ENCODE results near the gene CLIC5.

Gene CLIC5

DNA sequence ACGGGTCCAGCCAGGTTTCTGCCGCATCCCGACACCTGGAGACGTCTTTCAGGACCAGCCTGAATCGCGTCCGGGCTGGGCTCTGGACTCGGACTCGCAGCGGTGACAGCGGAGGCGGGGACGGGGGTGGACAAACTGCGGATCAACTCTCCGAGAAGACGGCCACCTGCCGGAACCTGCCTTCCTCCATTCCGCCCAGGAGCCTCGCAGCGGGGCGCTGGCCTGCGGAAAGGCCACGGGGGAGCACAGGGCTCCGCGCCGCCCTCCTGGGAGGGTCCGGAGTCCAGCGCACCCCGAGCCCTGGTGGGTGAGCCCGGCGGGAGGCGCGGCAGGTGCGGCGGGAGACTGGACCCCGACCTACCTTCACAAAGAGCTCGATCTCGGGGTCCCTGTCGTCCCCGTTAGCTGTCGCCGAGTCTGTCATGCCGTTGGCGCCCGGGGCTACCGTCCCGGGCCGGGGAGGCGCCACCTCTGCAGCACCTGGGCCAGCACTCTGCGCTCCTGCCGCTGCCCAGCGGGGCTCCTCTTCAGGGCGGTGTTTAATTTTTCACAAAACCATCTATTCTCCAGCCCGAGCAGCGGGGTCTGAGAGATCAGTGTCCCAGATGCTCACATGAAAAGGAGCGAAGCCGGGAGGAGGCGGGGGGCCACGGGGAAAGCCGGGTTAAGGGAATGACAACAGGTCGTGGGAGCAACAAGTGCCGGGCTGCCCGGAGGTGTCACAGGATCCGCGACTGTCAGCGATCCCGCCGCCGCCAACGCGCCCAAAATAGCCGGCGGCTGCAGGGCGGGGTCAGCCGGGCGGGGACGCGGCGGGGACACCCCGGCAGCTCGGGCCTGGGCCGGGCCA lies at the start of gene CLIC5:
CLIC5 (minus strand) TSS at position 742 of the 850 bp plus-strand sequence; CDS start at position 424, 318 bp downstream.
- peaks cover 33% of the 10 kb centered on the region for H3K4me1 ChIP-seq (ENCODE audit: low read depth, poor library complexity, severe bottlenecking)
- no peaks in the 10 kb centered on the region for H3K36me3 ChIP-seq (ENCODE audit: insufficient read depth)
- H4K20me1 ChIP-seq (ENCODE audit: insufficient read depth): no peaks in the 10 kb centered on the region
- H3K79me2 ChIP-seq (ENCODE audit: insufficient read depth, low read depth): no peaks in the 10 kb centered on the region
- peak within 1 kb of the TSS; percentile 99 for H2AFZ ChIP-seq (ENCODE audit: low read depth)
- TF ChIP-seq, protein P1, sequence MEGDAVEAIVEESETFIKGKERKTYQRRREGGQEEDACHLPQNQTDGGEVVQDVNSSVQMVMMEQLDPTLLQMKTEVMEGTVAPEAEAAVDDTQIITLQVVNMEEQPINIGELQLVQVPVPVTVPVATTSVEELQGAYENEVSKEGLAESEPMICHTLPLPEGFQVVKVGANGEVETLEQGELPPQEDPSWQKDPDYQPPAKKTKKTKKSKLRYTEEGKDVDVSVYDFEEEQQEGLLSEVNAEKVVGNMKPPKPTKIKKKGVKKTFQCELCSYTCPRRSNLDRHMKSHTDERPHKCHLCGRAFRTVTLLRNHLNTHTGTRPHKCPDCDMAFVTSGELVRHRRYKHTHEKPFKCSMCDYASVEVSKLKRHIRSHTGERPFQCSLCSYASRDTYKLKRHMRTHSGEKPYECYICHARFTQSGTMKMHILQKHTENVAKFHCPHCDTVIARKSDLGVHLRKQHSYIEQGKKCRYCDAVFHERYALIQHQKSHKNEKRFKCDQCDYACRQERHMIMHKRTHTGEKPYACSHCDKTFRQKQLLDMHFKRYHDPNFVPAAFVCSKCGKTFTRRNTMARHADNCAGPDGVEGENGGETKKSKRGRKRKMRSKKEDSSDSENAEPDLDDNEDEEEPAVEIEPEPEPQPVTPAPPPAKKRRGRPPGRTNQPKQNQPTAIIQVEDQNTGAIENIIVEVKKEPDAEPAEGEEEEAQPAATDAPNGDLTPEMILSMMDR (conservative IDR thresholded peaks at IDR 0.05; ENCODE audit: low read depth, low read length): no peak
- peak within 1 kb of the TSS; percentile 34; the same call in 1 of the 2 replicates for H3K9ac ChIP-seq
- H3K27ac ChIP-seq: no peak within 1 kb of the TSS
- no peak within 1 kb of the TSS for H3K4me3 ChIP-seq (IDR thresholded peaks at IDR 0.05; ENCODE audit: insufficient read depth, low read depth, low read length)
- H3K4me2 ChIP-seq: peak within 1 kb of the TSS; percentile 92
- 0 out of 2 replicates have a peak, but pooled peaks cover 9% of the 10 kb centered on the region for H3K27me3 ChIP-seq (ENCODE audit: insufficient read depth, low read depth)

DNA sequence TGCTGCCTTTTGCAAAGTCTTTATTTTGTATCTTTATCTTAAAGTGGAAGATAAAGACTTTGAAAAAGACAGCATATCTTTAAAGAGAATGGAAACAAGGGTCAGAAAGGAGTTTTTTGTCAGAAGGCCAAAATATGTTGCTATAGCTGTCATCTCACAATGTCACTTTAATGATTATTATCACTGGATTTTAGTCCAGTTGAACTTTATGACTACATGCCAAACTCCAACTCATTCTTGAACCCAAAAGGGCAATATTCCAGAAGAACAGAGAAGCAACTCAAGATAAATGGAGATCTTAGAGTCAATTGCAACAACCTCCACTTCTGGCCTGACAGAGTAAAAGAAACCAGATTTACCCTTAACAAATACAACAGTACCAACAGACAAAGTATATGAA lies 47.3 kb upstream of the CLIC5 start:
- H3K79me2 ChIP-seq (ENCODE audit: insufficient read depth, low read depth): no peaks in the 10 kb centered on the region
- H4K20me1 ChIP-seq (ENCODE audit: insufficient read depth): no peaks in the 10 kb centered on the region
- H3K4me1 ChIP-seq (ENCODE audit: low read depth, poor library complexity, severe bottlenecking): no peaks in the 10 kb centered on the region
- H3K4me3 ChIP-seq (IDR thresholded peaks at IDR 0.05; ENCODE audit: insufficient read depth, low read depth, low read length): no peak overlapping the region
- TF ChIP-seq, protein P1 (conservative IDR thresholded peaks at IDR 0.05; ENCODE audit: low read depth, low read length): no peak
- H3K27me3 ChIP-seq (ENCODE audit: insufficient read depth, low read depth): no peaks in the 10 kb centered on the region
- no peak overlapping the region for H3K9ac ChIP-seq
- H2AFZ ChIP-seq (ENCODE audit: low read depth): no peak overlapping the region
- H3K27ac ChIP-seq: no peak overlapping the region
- H3K4me2 ChIP-seq: no peak overlapping the region
- H3K36me3 ChIP-seq (ENCODE audit: insufficient read depth): no peaks in the 10 kb centered on the region

DNA sequence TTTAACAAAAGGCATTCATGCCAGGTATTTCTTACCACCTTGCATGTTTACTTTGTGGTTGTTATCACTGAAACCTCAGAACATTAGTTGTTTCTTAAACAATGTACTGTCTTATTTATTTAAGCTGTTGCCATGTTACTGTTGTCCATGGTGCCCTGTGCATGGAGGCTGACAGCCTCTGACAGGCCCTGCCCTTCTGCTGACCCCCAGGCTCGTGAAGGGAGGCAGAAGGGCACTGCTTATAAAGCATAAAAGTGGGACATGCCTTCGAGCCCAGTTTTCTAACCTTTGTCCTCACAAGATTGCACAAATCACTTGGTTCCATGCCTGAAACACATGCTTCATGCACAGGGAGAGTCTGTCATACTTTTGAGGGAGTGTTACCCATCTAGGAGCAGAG lies 46.7 kb upstream of the CLIC5 start:
- Histone ChIP-seq H3K36me3 (ENCODE audit: insufficient read depth) (no peaks in the 10 kb centered on the region), H3K79me2 (ENCODE audit: insufficient read depth, low read depth) (no peaks in the 10 kb centered on the region), H2AFZ (ENCODE audit: low read depth) (no peak overlapping the region), H3K9ac (no peak overlapping the region), H3K4me3 (IDR thresholded peaks at IDR 0.05; ENCODE audit: insufficient read depth, low read depth, low read length) (no peak overlapping the region), H3K27ac (no peak overlapping the region), H3K27me3 (ENCODE audit: insufficient read depth, low read depth) (no peaks in the 10 kb centered on the region), H4K20me1 (ENCODE audit: insufficient read depth) (no peaks in the 10 kb centered on the region), H3K4me2 (no peak overlapping the region), H3K4me1 (ENCODE audit: low read depth, poor library complexity, severe bottlenecking) (no peaks in the 10 kb centered on the region)
- TF ChIP-seq, protein P1 (conservative IDR thresholded peaks at IDR 0.05; ENCODE audit: low read depth, low read length): no peak

DNA sequence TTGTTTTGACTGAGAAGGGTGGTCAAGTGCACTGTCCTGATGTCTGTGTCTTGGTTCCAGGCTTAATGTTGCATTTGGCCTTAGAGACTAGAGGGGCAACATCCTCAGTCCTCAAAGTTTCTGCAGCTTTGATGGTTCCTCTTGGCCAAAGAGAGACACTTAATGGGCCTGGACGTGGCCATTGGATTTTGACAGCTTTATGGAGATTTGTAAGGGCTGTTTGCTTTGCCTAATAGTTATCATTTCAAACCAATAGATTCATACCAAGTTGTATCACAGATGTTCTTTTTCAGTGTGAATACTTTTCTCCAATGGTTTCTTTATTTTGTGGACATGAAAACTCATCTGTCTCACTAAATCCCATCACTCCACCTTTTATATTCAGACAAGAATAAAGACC lies 45.8 kb upstream of the CLIC5 start:
- no peak overlapping the region for H3K27ac ChIP-seq
- H3K79me2 ChIP-seq (ENCODE audit: insufficient read depth, low read depth): no peaks in the 10 kb centered on the region
- no peaks in the 10 kb centered on the region for H3K27me3 ChIP-seq (ENCODE audit: insufficient read depth, low read depth)
- TF ChIP-seq, protein P1 (conservative IDR thresholded peaks at IDR 0.05; ENCODE audit: low read depth, low read length): no peak
- H3K4me2 ChIP-seq: no peak overlapping the region
- no peaks in the 10 kb centered on the region for H3K36me3 ChIP-seq (ENCODE audit: insufficient read depth)
- no peaks in the 10 kb centered on the region for H4K20me1 ChIP-seq (ENCODE audit: insufficient read depth)
- no peak overlapping the region for H2AFZ ChIP-seq (ENCODE audit: low read depth)
- H3K4me1 ChIP-seq (ENCODE audit: low read depth, poor library complexity, severe bottlenecking): no peaks in the 10 kb centered on the region
- no peak overlapping the region for H3K9ac ChIP-seq
- H3K4me3 ChIP-seq (IDR thresholded peaks at IDR 0.05; ENCODE audit: insufficient read depth, low read depth, low read length): no peak overlapping the region
